NCI-H446 (cell line): ENCODE measurements around the gene ABHD14A.
"Not testable (repeated sequence)": the region's sequence is repeated elsewhere in the genome, so short reads cannot be mapped to it uniquely, and the experiment has no call there.

Source experiments
- DNase-seq, 2 experiments: peaks; one replicate each; lab custom pipeline; 2025; lab: John Stamatoyannopoulos, UW

ABHD14A gene

DNA sequence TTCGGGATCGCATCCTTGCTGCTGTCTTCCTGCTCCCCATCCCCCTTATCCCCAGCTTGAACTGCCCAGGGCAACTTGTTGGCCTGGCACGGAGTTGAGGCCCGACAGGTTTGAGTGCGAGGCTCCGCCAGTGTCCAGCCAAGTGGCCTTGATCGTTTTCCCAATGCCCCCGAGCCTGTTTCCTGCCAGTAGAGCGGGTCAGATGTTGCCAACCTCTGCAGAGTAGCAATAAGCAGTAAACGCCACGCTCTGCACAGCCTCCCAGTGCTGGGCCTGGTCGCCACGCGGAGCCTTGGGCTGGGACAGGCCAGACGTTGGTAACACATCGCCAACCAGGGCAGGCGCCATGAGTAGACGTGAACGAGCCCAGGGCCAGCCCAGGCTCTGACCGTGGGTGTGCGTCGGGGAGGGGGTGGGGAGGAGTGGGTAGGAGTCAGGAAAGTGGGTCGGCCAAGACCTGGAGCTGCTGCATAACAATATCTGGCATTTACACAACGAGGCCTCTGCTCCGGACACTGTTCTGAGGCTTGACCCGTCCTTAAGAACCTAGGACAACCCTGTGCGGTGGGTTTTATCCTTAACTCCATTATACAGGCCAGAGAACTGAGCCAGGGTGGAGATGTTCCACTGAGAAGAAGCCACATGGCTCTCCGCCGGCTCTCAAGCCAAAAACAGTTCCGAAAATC, 444 bp upstream of the ABHD14A start:
- DNase-seq = no peak

DNA sequence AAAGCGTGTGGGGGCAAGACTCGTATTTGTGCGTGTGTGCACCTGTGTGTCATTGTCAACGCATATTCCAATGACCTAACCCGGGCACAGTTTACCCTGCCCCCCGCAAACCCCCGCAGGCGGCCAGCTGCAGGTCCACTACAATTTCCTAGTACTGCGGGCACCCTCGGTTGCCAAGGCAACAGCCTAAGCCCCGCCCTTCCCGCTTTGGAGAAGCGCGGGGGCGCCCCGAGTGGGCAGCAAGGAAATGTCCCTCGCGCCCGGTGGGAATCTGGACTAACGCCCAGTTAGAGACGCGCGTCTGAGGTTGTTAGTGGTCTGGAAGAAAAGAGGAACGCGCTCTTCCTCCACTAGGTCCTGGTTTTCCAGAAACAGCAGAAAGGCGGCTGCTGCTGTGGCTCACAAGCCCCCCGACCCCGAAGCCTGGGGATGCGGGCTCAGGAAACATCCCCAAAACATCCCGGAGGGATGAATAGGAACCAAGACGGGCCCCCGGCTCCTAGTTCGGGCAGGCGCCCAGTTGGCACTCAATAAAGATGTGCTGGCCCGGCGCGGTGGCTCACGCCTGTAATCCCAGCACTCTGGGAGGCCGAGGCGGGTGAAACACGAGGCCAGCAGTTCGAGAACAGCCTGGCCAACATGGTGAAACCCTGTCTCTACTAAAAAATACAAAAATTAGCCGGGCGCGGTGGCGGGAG, 1.1 kb downstream of the ABHD14A start:
- no peak for DNase-seq

DNA sequence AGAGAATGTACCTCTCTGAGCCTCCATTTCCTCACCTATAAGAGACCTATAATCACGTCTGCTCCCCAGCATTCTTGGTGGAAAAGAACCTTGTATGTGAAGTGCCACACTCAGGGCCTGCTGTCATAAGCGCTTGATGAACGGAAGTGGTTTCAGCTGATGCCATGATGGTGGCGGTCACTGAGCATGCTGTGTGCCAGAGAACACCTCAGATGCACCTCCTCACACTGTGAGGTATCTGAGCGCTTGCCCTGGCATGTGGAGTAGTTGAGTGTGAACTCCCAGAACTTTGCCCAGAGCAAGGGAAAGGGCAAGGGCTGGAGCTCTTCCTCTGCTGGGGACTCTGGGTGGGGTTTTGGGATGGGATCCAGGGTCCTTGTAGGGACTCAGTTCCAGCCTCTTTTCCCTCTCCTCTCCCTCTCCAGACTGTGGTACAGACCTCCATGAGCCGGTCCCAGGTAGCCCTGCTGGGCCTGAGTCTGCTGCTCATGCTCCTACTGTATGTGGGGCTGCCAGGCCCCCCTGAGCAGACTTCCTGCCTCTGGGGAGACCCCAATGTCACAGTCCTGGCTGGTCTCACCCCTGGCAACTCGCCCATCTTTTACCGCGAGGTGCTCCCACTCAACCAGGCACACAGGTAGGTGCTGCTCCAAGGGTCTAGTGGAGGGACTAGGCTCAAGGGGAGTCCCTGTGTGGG, 2.7 kb downstream of the ABHD14A start:
- no peak for DNase-seq

DNA sequence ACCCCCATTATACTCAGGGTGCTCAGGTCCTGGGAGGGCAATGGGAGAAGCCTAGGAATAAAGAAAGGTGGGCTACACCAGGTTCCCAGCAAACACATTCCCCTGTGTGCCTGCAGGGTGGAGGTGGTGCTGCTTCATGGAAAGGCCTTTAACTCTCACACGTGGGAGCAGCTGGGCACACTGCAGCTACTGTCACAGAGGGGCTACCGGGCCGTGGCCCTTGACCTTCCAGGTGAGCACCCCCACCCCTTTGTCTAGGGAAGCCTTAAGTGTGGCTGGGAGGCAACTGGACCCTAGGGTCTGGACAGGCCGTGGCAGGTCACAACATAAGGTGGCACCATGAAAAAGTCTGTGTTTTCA, 3.3 kb downstream of the ABHD14A start:
- no peak for DNase-seq

DNA sequence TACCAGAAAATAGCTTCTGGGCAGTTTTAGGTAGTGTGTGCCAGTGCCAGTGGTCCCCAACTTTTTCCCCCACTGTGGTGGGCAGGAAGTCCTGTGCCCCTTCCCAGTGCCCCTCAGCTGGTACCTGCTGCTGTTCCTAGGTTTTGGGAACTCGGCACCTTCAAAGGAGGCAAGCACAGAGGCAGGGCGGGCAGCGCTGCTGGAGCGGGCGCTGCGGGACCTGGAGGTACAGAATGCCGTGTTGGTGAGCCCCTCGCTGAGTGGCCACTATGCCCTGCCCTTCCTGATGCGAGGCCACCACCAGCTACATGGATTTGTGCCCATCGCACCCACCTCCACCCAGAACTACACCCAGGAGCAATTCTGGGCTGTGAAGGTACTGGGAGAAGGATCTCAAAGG, 5.4 kb downstream of the ABHD14A start:
- DNase-seq = no peak

DNA sequence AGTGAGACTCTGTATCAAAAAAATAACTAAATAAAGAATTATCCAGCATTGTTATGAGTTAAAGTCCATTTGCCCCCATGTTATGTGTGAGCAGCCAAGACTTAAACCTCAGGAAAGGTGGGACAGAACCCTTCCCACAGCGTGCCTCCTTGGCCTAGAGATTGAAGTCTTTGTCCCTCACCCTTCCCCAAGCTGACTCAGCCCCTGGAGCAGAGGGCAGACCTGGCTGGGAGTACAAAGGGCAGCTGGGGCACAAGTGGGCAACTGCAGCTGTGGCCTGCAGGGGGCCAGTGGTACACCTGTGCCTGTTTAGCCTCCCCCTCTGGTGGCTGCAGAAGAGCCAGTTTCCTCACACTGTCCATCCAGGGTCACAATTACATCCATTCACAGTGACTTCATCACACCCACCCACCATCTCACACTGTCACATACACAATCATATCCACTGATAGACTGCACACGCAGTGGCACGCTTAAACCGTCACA, 7.5 kb downstream of the ABHD14A start:
- DNase-seq = no peak

DNA sequence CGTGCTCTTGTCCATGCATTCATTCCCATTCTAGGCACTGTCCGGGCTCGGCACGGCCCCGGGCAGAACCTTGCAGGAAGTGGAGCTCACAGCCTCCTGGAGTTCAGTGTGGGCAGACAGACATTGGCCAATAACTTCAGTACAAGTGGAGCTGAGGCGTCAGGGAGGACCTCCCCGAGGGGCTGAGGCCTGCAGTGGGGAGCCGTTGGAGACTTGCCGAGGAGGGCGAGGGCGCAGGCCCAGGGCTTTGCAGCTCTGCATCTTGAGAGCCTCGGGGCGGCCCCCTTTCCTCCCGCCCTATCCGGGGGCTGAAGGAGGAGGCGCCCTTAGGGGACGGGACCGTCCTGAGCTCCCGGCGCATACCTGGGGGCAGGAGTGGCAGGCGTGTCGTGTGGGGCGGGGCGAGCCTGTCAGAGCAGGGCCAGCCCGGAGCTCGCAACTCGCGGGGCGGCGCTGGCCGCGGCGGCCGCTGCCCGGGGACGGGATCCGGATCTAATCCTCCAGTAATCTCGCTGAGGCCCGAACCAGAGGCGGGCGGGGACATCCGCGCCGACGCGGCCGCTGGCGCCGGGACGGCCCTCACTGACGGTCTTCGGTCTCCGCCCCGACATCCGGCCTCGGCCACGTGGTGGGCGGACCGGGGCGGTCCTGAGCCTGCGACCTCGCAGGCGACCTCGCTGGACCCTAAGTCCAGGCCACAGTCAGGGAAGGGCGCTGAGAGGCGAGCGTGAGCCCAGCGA, 8.1 kb downstream of the ABHD14A start, which contains the start of gene ACY1:
ACY1 (plus strand) TSS at position 698 of the 740 bp plus-strand sequence. CDS start 530 bp downstream, outside the sequence.
- DNase-seq = peak in 1 of 2 experiments; percentile 56

DNA sequence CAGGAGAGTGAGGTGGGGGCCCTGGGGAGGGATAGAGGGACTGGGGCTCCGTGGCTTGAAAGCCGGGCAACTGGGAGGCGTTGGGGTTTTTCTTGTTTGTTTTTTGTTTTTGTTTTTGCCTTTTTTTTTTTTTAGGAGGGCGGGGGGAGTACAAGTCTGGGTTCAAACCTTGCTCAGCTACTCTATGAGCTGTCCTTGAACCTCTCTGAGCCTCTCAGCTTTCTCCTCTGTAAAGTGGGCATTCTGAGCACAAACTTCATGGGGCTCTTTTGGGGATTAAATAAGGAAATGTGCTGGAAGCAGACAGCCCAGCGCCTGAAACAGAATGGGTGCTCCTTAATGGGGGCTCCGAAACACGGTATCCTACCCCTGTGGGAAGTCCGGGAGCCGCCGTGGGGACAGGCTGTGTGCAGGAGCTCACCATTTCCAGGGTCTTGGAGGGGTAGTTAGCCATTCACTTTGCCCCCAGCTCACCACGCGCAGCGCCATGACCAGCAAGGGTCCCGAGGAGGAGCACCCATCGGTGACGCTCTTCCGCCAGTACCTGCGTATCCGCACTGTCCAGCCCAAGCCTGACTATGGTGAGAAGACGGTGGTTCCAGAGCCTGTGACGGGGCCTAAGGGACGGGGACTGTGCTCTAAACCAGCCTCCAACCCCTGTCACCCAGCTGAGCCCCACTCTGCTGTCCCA, 8.9 kb downstream of the ABHD14A start:
- no peak for DNase-seq

DNA sequence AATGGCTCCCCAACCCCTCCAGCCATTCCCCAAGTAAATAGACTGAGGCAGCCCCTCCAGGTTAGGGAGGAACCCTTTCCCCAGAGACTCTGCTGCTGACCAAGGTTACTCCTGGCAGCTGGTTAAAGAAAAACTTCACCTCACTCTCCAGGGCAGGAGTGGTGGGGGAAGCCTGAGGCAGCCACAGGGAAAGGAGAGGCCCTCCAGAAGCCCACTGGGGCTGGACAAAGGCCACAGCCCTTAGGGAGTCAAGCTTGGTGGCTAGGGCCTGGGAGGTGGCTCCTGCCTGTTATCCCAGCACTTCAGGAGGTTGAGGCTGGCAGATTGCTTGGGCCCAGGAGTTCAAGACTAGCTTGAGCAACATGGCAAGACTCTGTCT, 9.4 kb downstream of the ABHD14A start:
- DNase-seq = no peak

DNA sequence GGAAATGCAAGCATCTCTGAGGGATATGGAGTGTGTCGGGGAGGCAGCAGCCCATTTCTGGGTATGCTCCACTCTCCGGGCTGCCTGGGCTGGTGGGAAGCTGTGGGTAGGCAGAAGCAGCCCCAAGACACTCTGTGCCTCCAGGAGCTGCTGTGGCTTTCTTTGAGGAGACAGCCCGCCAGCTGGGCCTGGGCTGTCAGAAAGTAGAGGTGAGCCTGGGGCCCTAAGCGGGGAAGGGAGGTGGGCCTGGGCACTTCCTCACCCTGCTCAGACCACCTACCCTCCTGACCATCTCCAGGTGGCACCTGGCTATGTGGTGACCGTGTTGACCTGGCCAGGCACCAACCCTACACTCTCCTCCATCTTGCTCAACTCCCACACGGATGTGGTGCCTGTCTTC, 10.2 kb downstream of the ABHD14A start:
- DNase-seq = no peak

DNA sequence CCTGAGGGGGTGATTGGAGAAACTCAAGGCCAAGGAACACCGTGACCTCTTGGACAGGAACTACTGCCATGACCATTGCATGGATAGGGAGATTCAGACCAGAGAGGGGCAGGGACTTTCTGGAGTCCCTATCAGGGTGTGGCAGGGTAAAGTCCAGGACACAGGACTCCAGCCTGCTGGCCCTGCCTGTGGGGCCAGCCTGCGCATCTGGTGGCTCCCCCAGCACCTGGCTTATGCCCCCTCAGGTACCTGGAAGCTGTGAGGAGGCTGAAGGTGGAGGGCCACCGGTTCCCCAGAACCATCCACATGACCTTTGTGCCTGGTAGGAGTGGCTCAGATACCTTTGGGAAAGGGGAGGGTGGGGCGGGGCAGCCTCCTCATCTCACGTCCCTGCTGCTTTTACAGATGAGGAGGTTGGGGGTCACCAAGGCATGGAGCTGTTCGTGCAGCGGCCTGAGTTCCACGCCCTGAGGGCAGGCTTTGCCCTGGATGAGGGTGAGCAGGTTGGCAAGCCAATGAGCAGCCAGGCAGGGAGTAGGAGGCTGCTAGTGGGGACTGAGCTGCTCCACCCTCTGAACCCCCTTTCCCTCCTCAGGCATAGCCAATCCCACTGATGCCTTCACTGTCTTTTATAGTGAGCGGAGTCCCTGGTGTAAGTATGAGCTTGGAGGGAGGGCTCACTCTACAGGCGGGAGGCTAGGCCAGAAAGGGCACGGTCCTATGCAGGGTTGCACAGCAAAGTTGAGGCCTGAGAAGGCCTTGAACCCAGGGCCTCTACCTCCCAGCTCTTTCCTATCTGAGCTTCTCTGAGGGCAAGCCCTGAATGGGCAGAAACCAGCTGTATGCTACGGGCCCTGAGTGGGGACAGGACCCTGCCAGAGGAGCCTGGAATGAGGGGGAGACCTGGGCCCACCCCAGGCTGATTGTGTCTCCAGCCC, 11.4 kb downstream of the ABHD14A start:
- DNase-seq = no peak

DNA sequence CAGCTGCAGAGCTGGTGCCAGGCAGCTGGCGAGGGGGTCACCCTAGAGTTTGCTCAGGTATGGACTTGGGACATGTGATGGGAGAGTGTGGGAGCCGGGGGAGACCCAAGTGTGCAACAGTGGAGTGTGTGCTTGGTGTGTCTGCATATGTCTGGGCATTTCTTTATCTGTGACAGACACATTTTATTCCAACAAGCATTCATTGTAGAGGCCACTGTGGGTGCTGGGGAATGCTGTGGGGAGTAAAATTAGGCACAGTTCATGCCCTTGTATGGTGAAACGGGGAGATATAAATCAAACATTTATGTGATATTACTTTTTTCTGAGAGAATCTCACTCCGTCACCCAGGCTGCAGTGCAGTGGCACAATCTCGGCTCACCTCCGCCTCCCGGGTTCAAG, 12.7 kb downstream of the ABHD14A start:
- DNase-seq = no peak

DNA sequence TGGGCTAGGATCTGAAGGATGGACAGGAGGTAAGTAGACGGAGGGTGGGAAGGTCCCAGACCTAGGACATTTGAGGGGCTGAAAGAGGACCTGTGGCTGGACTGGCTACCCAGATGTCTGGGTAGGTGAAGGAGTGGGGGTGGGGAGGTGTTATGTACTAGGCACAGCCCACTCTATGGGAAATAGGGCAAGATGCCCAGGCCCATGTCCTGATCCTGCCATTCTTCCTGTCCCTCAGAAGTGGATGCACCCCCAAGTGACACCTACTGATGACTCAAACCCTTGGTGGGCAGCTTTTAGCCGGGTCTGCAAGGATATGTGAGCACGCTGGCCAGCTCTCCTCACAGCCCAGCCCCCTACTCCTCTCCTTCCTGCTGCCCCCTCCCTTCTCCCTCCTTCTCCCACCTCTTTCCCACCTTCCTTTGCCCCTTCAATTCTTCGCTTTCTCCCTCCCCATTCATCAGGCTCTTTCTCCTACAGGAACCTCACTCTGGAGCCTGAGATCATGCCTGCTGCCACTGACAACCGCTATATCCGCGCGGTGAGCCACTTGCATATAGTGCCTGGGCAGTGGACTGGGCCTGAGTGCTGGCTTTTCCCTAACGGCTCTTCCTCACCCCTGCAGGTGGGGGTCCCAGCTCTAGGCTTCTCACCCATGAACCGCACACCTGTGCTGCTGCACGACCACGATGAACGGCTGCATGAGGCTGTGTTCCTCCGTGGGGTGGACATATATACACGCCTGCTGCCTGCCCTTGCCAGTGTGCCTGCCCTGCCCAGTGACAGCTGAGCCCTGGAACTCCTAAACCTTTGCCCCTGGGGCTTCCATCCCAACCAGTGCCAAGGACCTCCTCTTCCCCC, 13.7 kb downstream of the ABHD14A start:
- DNase-seq = no peak

DNA sequence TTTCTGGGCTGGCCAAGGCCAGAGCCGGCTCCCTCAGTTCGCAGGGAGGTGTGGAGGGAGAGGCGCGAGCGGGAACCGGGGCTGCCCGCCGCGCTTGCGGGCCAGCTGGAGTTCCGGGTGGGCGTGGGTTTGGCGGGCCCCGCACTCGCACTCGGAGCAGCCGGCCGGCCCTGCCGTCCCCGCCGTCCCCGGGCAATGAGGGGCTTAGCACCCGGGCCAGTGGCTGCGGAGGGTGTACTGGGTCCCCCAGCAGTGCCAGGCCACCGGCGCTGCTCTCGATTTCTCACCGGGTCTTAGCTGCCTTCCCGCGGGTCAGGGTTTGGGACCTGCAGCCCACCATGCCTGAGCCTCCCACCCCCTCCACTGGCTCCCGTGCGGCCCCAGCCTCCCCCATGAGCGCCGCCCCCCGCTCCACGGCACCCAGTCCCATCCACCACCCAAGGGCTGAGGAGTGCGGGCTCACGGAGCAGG, 15.7 kb downstream of the ABHD14A start:
- DNase-seq = not testable (repeated sequence)

DNA sequence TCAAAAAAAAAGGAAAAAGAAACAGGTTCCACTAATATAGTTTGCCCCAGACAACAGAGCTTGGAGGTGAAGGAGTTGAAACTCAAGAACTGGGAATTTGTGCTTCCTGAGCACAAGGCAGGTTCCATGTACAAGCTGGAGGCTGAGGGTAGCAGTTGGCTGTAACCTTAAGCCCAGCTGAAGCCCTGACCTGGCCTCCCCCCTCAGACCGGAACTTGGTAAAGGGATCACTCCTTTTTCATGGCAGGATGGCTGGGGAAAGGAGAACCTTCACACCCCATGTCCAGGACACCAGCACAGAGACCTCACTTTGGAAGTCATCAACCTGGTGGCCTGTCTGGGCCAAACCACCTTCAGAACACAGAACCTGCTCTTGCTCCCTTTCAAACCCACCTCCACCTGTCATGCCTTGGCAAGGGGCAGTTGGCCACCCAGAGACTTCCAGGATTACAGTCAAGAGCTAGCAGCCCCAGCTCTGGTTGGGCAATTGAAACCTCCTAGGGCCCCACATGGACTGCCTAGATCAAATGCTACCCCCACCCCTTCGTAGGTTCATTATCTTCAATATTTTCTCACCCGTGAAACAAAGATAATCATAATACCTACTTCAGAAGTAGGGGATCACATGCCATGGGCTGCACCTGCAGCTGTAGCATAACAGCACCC, 17.3 kb downstream of the ABHD14A start:
- DNase-seq = no peak

DNA sequence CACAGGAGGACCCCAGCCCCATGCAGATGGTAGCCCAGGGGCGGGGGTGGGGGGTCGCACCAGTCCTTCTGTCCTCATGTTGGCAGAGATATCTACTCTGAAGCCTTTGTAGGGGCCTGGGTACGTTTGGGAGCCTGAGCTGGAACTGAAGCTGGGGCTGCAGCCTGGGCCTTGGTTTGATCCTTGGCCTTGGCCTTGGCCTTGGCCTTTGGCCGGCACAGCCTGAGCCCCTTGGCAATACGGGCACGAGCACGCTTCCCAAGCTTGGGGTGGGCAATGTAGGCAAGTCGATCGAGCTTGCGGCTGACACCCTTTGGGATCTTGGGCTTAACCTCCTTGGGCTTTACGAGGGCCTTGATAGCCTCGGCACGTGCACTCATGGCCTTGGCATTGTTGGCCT, 18.8 kb downstream of the ABHD14A start:
- DNase-seq = not testable (repeated sequence)

DNA sequence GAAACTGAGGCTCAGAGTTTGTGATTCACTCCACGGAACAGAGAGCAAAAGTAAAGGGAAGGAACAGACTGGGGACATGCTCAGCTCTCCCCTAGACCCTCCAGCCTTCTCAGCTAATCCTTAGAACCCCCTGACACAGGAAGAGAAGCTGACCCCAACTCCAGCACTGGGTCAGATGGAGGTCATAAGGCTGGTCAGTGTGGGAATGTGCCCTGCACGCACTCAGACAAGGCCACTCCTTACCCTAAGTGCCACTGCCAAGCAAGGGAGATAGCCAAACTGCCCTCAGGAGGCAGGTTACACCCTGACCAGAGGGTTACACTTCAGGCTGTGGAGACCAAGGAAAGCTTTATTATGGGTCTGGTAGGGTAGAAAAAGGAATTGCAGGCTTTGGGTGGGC, 19.7 kb downstream of the ABHD14A start:
- DNase-seq = no peak

DNA sequence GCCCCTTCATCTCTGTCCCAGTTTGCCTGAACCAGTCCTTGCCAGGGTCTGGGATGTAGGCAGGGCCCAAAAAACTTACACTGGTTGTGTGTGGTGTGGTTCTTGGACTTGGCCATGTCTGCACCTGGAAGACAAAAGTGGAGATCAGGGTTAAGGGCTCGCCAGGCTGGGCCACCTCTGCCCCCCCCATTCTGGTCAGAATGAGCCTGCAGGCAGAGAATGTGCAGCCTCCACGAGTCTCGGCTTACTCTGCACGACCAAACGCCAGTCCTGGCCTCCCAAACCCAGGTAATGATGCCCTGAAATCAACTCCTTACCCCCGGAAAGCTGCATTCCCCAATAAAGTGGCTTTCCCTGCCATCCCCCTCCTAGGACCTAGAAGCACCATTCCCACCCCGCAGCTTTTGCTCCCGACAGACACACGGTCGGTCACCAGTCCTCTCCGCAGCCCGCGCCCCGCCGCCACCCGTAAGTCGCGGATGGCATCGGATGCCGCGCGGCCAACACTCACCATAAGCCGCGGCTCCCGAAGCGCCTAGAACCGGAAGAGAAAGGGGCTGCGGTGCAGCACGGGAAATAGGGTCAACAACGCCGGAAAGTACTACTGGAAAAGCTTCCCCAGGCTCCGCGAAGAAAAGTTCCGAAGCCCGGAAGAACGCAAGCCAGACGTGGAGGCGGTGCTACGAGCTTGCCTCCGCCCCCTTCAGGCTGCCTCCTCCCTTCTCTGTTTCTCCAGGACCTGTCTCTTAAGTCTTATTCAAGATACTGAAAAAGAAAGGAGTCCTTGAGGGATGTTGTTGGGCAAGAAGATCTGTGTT, 20.7 kb downstream of the ABHD14A start, which contains the start of gene RPL29:
RPL29 (minus strand) TSS at position 550 of the 818 bp plus-strand sequence; CDS start at position 116, 434 bp downstream.
- DNase-seq = peak; percentile 57 to 85
